Activated CD4-positive, alpha-beta T cell treated with anti-CD3 and anti-CD28 coated beads, Interleukin-2, amount 10 ng/mL, durations not matched to agents 24 days and 14 days (primary cell): ENCODE results near the gene CDRT4. TPM values are rescaled to one million over a fixed set of nuclear protein-coding genes. Genes with fewer than 3 reads are reported as not detected.

Experiments used
- DNase-seq: peaks from one replicate; pipeline ENCODE4 v3.0.0; 2022
- H3K27ac Mint-ChIP-seq: one replicate; pipeline ENCODE4 v1.8.0; 2022; ENCODE audit warnings: mild to moderate bottlenecking, mixed read lengths
- H3K27me3 Mint-ChIP-seq: one replicate; pipeline ENCODE4 v1.8.0; 2022; ENCODE audit warnings: mixed read lengths
- H3K36me3 Mint-ChIP-seq: one replicate; pipeline ENCODE4 v1.8.0; 2022; ENCODE audit warnings: low read depth, mild to moderate bottlenecking, mixed read lengths
- H3K4me1 Mint-ChIP-seq: one replicate; pipeline ENCODE4 v1.8.0; 2021; ENCODE audit warnings: mixed read lengths
- H3K4me3 Mint-ChIP-seq: one replicate; pipeline ENCODE4 v1.8.0; 2022; ENCODE audit warnings: mild to moderate bottlenecking, moderate library complexity, mixed read lengths
- H3K9me3 Mint-ChIP-seq: one replicate; pipeline ENCODE4 v1.8.0; 2021; ENCODE audit warnings: mixed read lengths
- intact Hi-C: fragments of 100-400 bp; cut with micrococcal nuclease; formaldehyde crosslinking; loops from one replicate; pipeline ENCODE4 v1.15.1; 2023
- total RNA-seq: library from RNA; stranded (reverse); gene quantifications from 2 replicates; pipeline ENCODE4 v1.2.3, GENCODE V29; 2022

Gene CDRT4
- total RNA-seq, 1 donor from 2014 or later = 0.79 TPM

DNA sequence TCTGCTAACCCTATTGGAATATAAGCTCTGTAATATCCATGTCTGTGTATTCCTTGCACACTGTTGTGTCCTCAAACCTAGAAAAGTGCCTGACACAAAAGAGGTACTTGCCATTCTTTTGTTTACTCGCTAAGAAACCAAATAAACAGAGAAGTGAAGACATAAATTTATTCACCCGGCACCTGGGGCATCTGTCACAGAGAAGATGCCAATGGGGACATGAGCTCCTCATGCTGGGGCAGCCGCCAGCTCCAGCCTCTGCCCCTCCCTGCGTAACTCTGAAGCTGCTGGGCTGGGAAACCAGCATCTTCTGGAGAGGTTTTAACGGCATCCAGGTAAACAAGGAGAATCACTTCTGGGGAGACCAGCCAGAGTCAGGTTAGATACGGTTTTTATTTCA is 15.1 kb upstream of the CDRT4 start:
- Mint-ChIP-seq H3K4me1 (peaks cover 2% of the 10 kb centered on the region), H3K27ac (no peak overlapping the region), H3K4me3 (no peak overlapping the region), H3K27me3 (no peaks in the 10 kb centered on the region), H3K9me3 (no peaks in the 10 kb centered on the region), H3K36me3 (no peaks in the 10 kb centered on the region)
- DNase-seq = no peak
- intact Hi-C loops = no loop called here

DNA sequence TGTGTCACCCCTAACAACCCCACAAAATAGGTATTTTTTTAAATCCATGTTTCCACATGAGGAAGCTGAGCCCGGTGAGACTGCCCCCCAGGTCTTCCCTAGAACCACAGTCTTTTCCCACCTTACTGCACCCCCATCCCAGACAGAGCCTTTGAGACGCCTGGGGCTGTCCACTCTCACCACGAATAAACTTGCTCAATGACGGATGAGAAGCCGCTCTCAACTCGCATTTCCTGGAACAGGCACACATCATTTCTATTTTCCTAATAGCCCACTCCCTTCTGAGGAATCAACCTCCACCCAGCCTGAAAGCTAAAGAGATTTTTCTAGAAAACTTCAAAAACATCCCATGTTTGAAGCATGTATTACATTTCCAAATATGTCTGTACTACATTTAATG is 14.1 kb upstream of the CDRT4 start:
- H3K27me3 Mint-ChIP-seq = no peaks in the 10 kb centered on the region
- no peak for DNase-seq
- H3K4me1 Mint-ChIP-seq = peaks cover 2% of the 10 kb centered on the region
- no peak overlapping the region for H3K27ac Mint-ChIP-seq
- no peaks in the 10 kb centered on the region for H3K36me3 Mint-ChIP-seq
- H3K9me3 Mint-ChIP-seq = no peaks in the 10 kb centered on the region
- no peak overlapping the region for H3K4me3 Mint-ChIP-seq
- intact Hi-C loops = no loop called here

DNA sequence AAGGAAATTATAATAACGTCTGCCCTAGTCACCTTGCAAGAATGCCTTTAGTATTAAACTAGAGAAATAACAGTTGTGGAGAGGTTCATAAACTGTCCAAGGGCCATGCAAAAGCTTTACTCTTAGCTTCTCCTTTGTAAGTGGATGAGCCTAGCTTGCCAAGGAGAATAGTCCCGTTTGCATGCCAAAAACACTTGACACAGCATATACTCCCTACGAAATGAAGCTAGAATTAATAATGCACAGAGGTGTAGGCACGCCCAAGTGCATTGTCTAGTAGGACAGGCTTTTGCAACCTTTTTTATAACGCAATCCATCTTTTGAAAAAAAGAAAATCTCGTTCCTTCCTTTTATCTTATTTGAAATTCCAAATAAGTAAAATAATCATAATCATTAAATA is 12.8 kb upstream of the CDRT4 start:
- Mint-ChIP-seq H3K27ac (no peak overlapping the region), H3K9me3 (no peaks in the 10 kb centered on the region), H3K4me1 (peaks cover 2% of the 10 kb centered on the region), H3K36me3 (no peaks in the 10 kb centered on the region), H3K27me3 (no peaks in the 10 kb centered on the region), H3K4me3 (no peak overlapping the region)
- no peak for DNase-seq
- intact Hi-C loops = no loop called here

DNA sequence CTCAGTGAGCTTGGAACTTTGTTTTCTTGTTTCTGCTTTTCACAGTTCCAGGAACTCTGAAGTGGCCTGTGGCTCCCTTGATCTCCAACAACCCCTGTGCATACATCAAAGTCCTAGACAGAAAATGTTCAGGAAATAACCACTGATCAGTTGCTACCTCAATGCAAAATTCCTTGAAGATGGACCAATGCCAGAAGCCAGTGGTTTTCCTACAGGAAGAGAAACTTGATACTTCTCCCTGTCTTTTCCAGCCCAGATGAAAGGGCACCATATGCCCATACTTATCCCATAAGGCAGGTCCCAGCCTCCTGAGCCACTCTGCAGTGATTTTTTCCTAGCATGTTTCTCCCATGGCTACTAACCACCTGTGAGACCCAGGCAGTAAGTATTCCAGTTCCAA is 12.3 kb upstream of the CDRT4 start:
- no peaks in the 10 kb centered on the region for H3K27me3 Mint-ChIP-seq
- no peak overlapping the region for H3K4me3 Mint-ChIP-seq
- H3K27ac Mint-ChIP-seq = no peak overlapping the region
- no peaks in the 10 kb centered on the region for H3K9me3 Mint-ChIP-seq
- no peak for DNase-seq
- intact Hi-C loops = no loop called here
- no peaks in the 10 kb centered on the region for H3K36me3 Mint-ChIP-seq
- H3K4me1 Mint-ChIP-seq = peaks cover 2% of the 10 kb centered on the region

DNA sequence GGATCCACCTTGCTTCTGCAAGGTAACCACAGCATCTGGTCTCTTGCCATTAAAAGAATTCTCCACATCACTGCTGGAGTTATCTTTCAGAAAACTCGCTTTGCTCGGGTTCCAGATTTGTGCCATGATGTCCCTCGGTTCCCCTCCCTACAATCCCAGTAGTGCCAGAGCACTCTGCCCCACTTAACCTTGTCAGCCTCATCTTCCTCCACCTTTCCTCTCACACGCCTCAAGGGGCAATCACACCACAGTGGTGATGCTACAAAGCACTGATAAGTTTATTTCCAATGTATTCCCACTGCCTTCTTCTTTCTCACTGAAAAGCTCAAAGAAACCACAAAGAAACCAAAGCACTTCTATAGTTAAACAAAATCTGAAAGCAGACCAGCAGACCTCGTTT is 11.4 kb upstream of the CDRT4 start:
- intact Hi-C loops = no loop called here
- H3K27me3 Mint-ChIP-seq = no peaks in the 10 kb centered on the region
- H3K4me3 Mint-ChIP-seq = no peak overlapping the region
- H3K9me3 Mint-ChIP-seq = no peaks in the 10 kb centered on the region
- H3K4me1 Mint-ChIP-seq = peaks cover 2% of the 10 kb centered on the region
- H3K27ac Mint-ChIP-seq = no peak overlapping the region
- H3K36me3 Mint-ChIP-seq = peaks cover 1% of the 10 kb centered on the region
- no peak for DNase-seq

DNA sequence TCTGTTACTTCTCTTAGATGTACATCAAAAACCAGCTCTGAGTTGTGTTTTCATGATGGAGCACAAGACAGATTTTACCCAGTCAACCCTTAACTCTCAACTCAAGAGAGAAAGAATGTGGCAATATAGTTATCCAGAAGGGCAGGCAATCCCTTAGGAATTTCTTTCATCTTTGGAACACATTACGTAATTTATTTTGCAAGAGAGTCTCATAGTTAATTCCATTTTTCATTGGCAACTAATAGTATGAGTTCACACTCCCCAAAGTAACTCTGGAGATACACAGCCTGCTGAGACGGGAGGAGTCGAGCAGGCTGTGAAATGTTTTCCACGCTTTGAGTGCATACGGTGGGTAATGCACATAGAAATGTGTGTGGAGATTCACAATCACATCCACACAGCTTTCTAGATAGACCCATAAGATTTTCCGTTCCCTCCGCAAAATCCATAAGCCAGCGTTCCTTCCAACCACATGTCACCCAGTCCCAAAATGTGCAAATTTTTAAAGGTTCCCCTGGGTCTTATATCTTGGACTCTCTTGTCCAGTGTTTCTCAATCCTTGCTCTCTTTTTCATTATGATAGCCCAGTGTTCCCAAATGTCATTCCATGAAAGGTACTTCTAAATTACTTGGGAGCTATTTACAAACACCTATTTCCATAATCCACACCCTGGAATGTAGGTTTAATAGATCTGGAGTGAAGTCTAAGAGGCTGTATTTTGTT is 8.4 kb upstream of the CDRT4 start:
- H3K9me3 Mint-ChIP-seq = no peaks in the 10 kb centered on the region
- peaks cover 1% of the 10 kb centered on the region for H3K36me3 Mint-ChIP-seq
- peaks cover 2% of the 10 kb centered on the region for H3K4me1 Mint-ChIP-seq
- no peak overlapping the region for H3K27ac Mint-ChIP-seq
- no peak for DNase-seq
- no peaks in the 10 kb centered on the region for H3K27me3 Mint-ChIP-seq
- H3K4me3 Mint-ChIP-seq = no peak overlapping the region
- intact Hi-C loops = no loop called here

DNA sequence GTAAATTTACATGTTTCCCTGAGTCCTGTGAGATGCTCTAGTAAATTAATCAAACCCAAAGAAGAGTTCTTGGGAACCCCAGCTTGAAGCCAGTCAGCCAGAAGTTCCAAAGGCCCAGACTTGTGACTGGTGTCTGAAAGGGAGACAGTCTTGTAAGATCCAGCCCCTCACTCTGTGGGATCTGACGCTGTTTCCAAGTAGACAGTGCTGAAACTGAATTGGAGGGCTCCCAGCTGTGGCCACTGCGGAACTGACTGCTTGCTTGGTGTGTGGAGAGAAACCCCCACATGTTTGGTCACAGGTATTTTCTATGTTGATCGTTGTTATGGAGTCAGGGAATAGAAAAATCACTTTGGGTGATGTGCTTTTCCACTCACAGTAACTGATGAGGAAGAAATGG is 5.5 kb upstream of the CDRT4 start:
- intact Hi-C loops = no loop called here
- H3K4me3 Mint-ChIP-seq = no peak overlapping the region
- H3K9me3 Mint-ChIP-seq = no peaks in the 10 kb centered on the region
- no peak overlapping the region for H3K27ac Mint-ChIP-seq
- DNase-seq = no peak
- no peaks in the 10 kb centered on the region for H3K27me3 Mint-ChIP-seq
- no peaks in the 10 kb centered on the region for H3K4me1 Mint-ChIP-seq
- peaks cover 1% of the 10 kb centered on the region for H3K36me3 Mint-ChIP-seq

DNA sequence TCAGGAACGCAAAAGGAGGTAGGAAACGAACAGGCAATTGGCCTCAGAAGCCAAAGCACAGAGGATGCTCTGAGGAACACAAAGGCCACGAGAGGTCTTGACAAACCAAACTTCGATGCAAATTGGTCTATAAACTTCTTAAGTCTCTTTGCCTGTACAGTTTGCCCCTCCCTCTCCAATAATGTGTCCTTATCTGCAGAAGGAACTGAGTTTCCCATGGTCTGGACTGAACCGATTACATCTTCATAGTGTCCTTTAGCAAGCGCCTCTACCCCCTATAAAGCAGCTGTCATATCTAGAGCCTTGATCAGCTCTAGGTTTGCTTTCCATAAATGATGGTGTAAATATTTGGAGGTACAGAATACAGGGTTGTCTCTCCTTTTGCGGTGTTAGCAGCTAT is 3.1 kb upstream of the CDRT4 start:
- peaks cover 1% of the 10 kb centered on the region for H3K36me3 Mint-ChIP-seq
- no peaks in the 10 kb centered on the region for H3K27me3 Mint-ChIP-seq
- DNase-seq = no peak
- H3K4me3 Mint-ChIP-seq = no peak overlapping the region
- H3K9me3 Mint-ChIP-seq = no peaks in the 10 kb centered on the region
- intact Hi-C loops = no loop called here
- no peak overlapping the region for H3K27ac Mint-ChIP-seq
- H3K4me1 Mint-ChIP-seq = no peaks in the 10 kb centered on the region

DNA sequence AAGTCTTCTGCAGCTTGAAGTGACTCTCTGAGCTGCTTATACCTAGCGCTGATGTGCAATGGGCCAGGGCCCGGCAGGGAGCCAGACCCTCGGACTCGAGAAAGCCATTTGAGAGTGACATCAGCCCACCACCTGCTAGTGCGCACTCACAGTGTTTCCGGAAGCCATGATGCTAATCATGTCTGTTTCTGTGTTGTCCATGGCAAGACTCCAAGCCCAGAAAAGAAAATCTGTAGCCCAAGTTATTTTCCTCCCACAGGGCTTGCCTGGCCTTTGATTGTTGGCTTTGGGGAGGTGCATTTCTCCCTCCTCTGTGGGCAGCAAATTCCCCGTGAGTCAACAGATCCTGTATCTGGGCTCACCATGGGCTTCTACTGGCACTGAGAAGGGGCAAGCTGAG is 1.8 kb upstream of the CDRT4 start:
- DNase-seq = no peak
- H3K27ac Mint-ChIP-seq = no peak overlapping the region
- intact Hi-C loops = no loop called here
- H3K27me3 Mint-ChIP-seq = no peaks in the 10 kb centered on the region
- no peaks in the 10 kb centered on the region for H3K4me1 Mint-ChIP-seq
- no peaks in the 10 kb centered on the region for H3K36me3 Mint-ChIP-seq
- no peak overlapping the region for H3K4me3 Mint-ChIP-seq
- H3K9me3 Mint-ChIP-seq = no peaks in the 10 kb centered on the region

DNA sequence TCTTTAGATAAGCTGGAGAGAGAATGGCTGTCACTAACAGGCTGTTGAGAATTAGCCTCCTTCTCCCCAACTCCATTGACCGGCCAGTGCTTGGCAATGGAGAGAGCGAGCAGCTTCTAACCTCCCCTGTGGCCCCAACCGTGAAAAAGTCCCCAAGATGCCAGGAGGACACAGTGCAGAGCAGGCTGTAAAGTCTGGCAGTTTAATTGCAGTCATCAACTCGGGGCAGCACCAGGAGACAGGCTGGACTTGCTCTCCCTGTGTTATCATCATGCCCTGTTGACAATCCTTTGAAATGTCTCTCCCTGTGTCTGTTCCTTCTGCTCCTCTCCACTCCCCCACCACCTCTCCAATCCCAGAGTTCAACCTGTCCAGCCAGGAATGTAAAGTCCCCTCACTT is 705 bp upstream of the CDRT4 start:
- H3K9me3 Mint-ChIP-seq = no peaks in the 10 kb centered on the region
- no peak overlapping the region for H3K4me3 Mint-ChIP-seq
- intact Hi-C loops = no loop called here
- H3K36me3 Mint-ChIP-seq = no peaks in the 10 kb centered on the region
- no peaks in the 10 kb centered on the region for H3K27me3 Mint-ChIP-seq
- no peak overlapping the region for H3K27ac Mint-ChIP-seq
- no peaks in the 10 kb centered on the region for H3K4me1 Mint-ChIP-seq
- DNase-seq = no peak

DNA sequence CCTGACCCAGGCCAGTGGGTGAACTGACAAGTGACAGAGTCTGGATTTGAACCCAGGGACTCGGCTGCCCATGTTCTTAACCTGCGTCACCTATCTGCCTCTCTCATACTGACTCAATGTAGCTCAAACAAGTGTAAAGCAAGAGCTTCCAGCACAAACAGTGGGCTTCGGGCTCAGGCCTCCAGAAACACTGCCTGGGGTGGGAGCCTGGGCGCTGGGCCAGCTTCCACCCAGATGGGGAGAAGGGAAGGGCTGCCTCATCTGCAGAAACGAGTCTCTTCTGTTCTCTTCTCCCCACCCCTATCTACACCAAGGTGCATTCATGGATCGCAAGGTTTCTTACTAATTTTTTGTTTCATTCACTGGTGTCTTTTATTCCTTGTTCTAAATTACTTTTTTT is 1.3 kb downstream of the CDRT4 start:
- DNase-seq = no peak
- no peaks in the 10 kb centered on the region for H3K36me3 Mint-ChIP-seq

DNA sequence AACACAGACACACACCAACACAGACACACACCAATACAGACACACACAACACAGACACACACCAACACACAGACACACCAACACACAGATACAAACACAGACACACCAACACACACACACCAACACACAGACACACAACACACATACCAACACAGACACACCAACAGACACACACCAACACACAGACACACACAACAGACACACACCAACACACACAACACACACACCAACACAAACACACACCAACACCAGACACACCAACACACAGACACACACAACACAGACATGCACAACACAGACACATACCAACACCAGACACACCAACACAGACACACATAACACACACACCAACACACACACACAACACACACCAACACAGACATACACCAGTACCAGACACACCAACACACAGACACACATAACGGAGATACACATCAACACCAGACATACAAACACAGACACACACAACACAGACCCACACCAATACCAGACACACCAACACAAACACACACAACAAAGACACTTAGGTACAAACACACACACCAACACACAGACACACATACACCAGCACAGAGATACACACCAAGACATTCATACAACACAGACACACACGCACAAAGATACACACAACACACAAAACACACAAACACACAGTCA is 2.2 kb downstream of the CDRT4 start:
- intact Hi-C loops = no loop called here
- DNase-seq = no peak
- Mint-ChIP-seq H3K27ac (no peak overlapping the region), H3K27me3 (no peaks in the 10 kb centered on the region), H3K9me3 (no peaks in the 10 kb centered on the region), H3K4me3 (no peak overlapping the region), H3K4me1 (no peaks in the 10 kb centered on the region), H3K36me3 (no peaks in the 10 kb centered on the region)

More for the DNA sequence above, 1.3 kb downstream of the CDRT4 start:
- Mint-ChIP-seq H3K27ac (no peak overlapping the region), H3K4me3 (no peak overlapping the region), H3K27me3 (no peaks in the 10 kb centered on the region), H3K9me3 (no peaks in the 10 kb centered on the region), H3K4me1 (no peaks in the 10 kb centered on the region)
- intact Hi-C loops = no loop called here

DNA sequence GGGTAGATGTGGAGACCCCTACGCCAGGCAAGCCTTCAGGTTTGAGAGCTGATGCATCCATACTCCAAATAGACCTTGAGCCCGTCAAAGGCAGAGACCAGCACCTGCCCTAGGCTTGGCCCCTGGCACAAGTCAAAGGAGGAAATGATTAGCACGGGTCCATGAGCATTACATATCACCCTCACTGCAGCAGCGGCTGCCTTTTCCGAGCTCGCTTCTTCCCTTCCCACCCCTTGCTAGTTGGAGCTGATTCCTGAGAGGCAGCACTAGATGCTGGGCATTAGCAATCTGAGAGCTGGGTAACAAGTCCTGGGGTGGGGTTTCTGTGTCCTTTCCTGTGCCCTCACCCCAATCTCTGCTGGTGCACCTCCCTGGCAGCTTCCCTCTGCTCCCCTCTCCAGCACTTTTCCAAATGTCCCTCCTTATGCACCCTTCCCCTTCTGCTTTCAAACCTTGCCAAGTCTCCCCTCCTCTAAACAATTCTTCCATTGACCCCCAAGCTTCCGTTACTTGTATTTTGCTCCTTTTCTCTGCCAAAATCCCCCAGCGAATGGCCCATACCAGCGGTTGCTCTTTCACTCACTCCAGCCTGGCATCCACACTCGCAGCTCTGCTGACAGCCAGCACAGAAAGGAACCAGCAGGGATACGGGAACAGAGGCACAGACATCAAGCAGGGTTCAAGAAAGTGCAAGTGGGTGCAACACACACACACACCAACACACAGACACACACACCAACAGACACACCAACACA is 3.0 kb downstream of the CDRT4 start:
- Mint-ChIP-seq H3K4me3 (no peak overlapping the region), H3K27ac (no peak overlapping the region), H3K36me3 (peaks cover 4% of the 10 kb centered on the region), H3K27me3 (no peaks in the 10 kb centered on the region), H3K4me1 (no peaks in the 10 kb centered on the region), H3K9me3 (no peaks in the 10 kb centered on the region)
- no peak for DNase-seq
- intact Hi-C loops = no loop called here

DNA sequence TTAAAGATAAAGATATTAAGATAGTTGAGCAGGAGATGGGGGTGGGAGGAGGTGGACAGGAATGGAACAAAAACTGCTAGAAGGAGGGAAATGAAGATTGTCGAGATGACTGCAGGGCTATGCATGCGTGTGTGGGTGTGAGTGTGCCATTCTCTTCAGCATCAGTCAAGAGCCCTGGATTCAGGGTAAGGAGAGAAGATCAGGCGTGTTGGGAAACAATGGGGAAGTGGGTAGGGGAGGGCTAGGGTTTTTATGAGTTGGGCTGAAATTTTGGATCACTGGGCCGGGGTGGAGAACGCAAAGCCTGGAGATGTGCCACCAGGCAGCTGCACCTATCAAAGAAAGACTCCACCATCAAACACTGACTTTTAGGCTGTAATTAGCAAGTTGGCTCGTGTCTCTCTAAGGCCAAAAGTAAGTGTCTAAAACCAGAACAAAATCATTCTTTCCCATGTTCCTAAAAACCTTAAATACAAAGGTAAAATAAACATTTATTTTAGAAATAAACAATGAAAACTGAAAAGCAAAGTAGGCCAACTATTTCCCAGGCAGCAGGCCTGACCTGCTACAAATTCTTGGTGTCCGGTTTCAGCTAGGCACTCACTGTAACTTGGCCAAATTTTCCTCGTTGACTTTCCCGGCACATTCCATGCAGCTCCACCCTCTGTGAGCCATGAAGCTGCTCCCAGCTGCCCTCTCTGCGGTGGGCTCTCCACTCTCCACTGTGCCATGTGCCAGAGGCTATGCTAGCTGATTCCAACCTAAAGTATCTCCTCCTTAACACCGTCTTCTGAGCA is 4.2 kb downstream of the CDRT4 start:
- H3K36me3 Mint-ChIP-seq = peaks cover 4% of the 10 kb centered on the region
- H3K27ac Mint-ChIP-seq = no peak overlapping the region
- intact Hi-C loops = no loop called here

More for the DNA sequence above, 4.2 kb downstream of the CDRT4 start:
- H3K27me3 Mint-ChIP-seq = no peaks in the 10 kb centered on the region
- H3K4me3 Mint-ChIP-seq = no peak overlapping the region
- DNase-seq = no peak
- no peaks in the 10 kb centered on the region for H3K4me1 Mint-ChIP-seq
- H3K9me3 Mint-ChIP-seq = no peaks in the 10 kb centered on the region
